PC-9 (cell line): Measurements from ENCODE around the gene GPRC5C. TPM values are rescaled to one million over a fixed set of nuclear protein-coding genes. Genes with fewer than 3 reads are reported as not detected.

ENCODE experiments used
- BruUV-seq: library from RNA; stranded (reverse); fragments of 400-500 nt; replicated peaks from 2 replicates; lab custom pipeline; 2021; lab: Mats Ljungman, UMichigan
- CTCF ChIA-PET: fragments of 300-600 bp; sonication (Branson Sonifier 250); formaldehyde crosslinking; loops from one replicate; lab custom pipeline; 2022; ENCODE audit warnings: antibody characterized with exemption; lab: Charles Lee
- POLR2A ChIA-PET: fragments of 300-600 bp; sonication (Branson Sonifier 250); formaldehyde crosslinking; loops from one replicate; lab custom pipeline; 2022; ENCODE audit warnings: antibody characterized with exemption; ENCODE audit not compliant: unreplicated experiment; lab: Charles Lee
- DNase-seq, 2 experiments: peaks; one replicate each; pipeline versions ENCODE4 v3.0.0 to v3.0.0-alpha.2; 2015 to 2022; ENCODE audit warnings: mixed read lengths in 1 of 2
- H2AFZ ChIP-seq: fragments of 200-600 bp; sonication (generic); 2 replicates; pipeline ENCODE4 v1.8.1; 2017; ENCODE audit warnings: antibody characterized with exemption
- H3F3A ChIP-seq: fragments of 200-600 bp; sonication (generic); 2 replicates; pipeline ENCODE4 v1.8.1; 2017; ENCODE audit warnings: antibody characterized with exemption, mild to moderate bottlenecking, low read depth; ENCODE audit not compliant: insufficient read depth
- H3K27ac ChIP-seq: fragments of 200-600 bp; sonication (generic); 2 replicates; pipeline ENCODE4 v1.6.1; 2016; ENCODE audit warnings: mixed run types
- H3K27me3 ChIP-seq: fragments of 200-600 bp; sonication (generic); 2 replicates; pipeline ENCODE4 v1.6.1; 2016; ENCODE audit warnings: low read depth, mixed run types; ENCODE audit not compliant: insufficient read depth
- H3K36me3 ChIP-seq: fragments of 200-600 bp; sonication (generic); 2 replicates; pipeline ENCODE4 v1.6.1; 2016; ENCODE audit warnings: low read depth, mixed run types
- H3K4me1 ChIP-seq: fragments of 200-600 bp; sonication (generic); replicated peaks from 2 replicates; pipeline ENCODE4 v1.6.1; 2016; ENCODE audit warnings: mixed run types; ENCODE audit not compliant: insufficient read depth
- H3K4me2 ChIP-seq: fragments of 200-600 bp; sonication (generic); 2 replicates; pipeline ENCODE4 v1.6.1; 2017; ENCODE audit warnings: mixed run types
- H3K4me3 ChIP-seq: fragments of 200-600 bp; sonication (generic); 2 replicates; pipeline ENCODE4 v1.6.1; 2016; ENCODE audit warnings: mixed run types
- H3K79me2 ChIP-seq: fragments of 200-600 bp; sonication (generic); 2 replicates; pipeline ENCODE4 v1.6.1; 2017; ENCODE audit warnings: low read depth, mixed run types
- H3K9me2 ChIP-seq: fragments of 200-600 bp; sonication (generic); 2 replicates; pipeline ENCODE4 v1.8.1; 2017; ENCODE audit warnings: mild to moderate bottlenecking; ENCODE audit not compliant: insufficient read depth
- H3K9me3 ChIP-seq: fragments of 200-600 bp; sonication (generic); 2 replicates; pipeline ENCODE4 v1.8.1; 2016; ENCODE audit warnings: low read depth; ENCODE audit not compliant: insufficient read depth
- H4K20me1 ChIP-seq: fragments of 200-600 bp; sonication (generic); 2 replicates; pipeline ENCODE4 v1.8.1; 2017; ENCODE audit not compliant: insufficient read depth
- EZH2 ChIP-seq: fragments of 200-600 bp; sonication (generic); IDR thresholded peaks from 2 replicates; pipeline ENCODE4 v1.8.0; 2017; ENCODE audit warnings: antibody characterized with exemption, low read depth
- intact Hi-C: fragments of 100-400 bp; cut with micrococcal nuclease; formaldehyde crosslinking; loops from one replicate; pipeline ENCODE4 v1.10.0; 2022; ENCODE audit not compliant: unreplicated experiment
- total RNA-seq: library from RNA; stranded (reverse); gene quantifications from 2 replicates; pipeline ENCODE4 v1.2.3, GENCODE V29; 2021
- TF ChIP-seq, protein P1 (sequence below): fragments of 200-600 bp; sonication (generic); conservative IDR thresholded peaks from 2 replicates; pipeline ENCODE4 v1.6.1; 2017; ENCODE audit warnings: mixed run types, antibody characterized with exemption, mild to moderate bottlenecking, moderate library complexity

The GPRC5C gene
- total RNA-seq, 1 experiment from 2014 or later, result 27.9 TPM

DNA sequence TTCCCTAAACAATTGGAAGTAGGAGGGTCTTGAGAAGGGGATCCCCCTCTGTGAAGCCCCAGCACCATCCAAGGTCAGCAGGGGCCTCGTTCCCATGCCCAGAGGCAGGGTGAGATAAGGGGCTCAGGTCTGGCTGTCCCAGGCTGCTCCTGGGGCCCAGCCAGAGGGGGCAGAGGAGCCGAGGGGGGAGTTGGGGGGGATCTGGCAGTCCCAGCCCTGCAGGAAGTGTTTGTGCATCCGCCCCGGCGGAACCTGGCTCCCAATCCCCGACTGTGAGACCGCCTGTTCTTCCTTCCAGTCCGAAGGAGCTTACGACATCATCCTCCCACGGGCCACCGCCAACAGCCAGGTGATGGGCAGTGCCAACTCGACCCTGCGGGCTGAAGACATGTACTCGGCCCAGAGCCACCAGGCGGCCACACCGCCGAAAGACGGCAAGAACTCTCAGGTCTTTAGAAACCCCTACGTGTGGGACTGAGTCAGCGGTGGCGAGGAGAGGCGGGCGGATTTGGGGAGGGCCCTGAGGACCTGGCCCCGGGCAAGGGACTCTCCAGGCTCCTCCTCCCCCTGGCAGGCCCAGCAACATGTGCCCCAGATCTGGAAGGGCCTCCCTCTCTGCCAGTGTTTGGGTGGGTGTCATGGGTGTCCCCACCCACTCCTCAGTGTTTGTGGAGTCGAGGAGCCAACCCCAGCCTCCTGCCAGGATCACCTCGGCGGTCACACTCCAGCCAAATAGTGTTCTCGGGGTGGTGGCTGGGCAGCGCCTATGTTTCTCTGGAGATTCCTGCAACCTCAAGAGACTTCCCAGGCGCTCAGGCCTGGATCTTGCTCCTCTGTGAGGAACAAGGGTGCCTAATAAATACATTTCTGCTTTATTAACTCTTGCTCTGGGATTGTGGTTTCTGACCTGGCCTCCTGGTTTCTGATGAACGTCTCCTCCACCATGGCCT, 14.9 kb downstream of the GPRC5C start:
- H2AFZ ChIP-seq, result no peak overlapping the region
- no peaks in the 10 kb centered on the region for H3K36me3 ChIP-seq
- DNase-seq, result no peak
- H3K9me2 ChIP-seq, result no peaks in the 10 kb centered on the region
- BruUV-seq, result no TSS peak
- no peaks in the 10 kb centered on the region for H3K9me3 ChIP-seq
- no peaks in the 10 kb centered on the region for H3K27me3 ChIP-seq
- H3K79me2 ChIP-seq, result no peaks in the 10 kb centered on the region
- no peaks in the 10 kb centered on the region; the same call in 1 of the 2 replicates for H4K20me1 ChIP-seq
- H3K27ac ChIP-seq, result no peak overlapping the region
- TF ChIP-seq EZH2, result no peak
- TF ChIP-seq, protein P1, sequence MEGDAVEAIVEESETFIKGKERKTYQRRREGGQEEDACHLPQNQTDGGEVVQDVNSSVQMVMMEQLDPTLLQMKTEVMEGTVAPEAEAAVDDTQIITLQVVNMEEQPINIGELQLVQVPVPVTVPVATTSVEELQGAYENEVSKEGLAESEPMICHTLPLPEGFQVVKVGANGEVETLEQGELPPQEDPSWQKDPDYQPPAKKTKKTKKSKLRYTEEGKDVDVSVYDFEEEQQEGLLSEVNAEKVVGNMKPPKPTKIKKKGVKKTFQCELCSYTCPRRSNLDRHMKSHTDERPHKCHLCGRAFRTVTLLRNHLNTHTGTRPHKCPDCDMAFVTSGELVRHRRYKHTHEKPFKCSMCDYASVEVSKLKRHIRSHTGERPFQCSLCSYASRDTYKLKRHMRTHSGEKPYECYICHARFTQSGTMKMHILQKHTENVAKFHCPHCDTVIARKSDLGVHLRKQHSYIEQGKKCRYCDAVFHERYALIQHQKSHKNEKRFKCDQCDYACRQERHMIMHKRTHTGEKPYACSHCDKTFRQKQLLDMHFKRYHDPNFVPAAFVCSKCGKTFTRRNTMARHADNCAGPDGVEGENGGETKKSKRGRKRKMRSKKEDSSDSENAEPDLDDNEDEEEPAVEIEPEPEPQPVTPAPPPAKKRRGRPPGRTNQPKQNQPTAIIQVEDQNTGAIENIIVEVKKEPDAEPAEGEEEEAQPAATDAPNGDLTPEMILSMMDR, result no peak
- intact Hi-C loops, result no loop called here
- H3K4me2 ChIP-seq, result no peak overlapping the region
- H3K4me3 ChIP-seq, result no peak overlapping the region
- POLR2A ChIA-PET, result no interaction called here
- peaks cover 5% of the 10 kb centered on the region for H3F3A ChIP-seq
- CTCF ChIA-PET, result interaction anchor here (0.6 kb wide), 1 partner anchor 252 kb away, joined by 4 read pairs; no protein-coding TSS in a partner anchor
- peaks cover 14% of the 10 kb centered on the region for H3K4me1 ChIP-seq

DNA sequence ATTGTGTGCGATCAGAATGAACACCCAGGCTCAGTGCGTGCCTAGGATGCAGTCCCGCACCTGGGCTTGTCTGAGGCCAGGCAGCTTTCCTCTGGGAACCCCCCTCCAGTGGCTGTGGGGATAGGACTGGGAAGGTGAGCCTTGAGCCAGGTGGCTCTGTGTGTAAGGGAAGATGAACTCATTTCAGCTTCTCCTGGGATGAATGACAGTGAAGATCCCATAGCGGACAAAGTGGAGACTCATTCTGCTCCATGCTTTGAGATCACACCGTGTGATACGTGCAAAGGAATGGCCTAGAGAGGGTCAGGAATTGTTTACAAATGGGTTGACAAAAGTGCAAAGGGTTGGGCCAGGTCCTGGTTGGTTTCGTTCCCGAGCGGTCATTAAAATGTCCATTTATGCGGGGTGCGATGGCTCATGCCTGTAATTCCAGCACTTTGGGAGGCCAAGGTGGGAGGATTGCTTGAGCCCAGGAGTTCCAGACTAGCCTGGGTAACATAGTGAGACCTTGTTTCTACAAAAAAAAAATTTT, 15.8 kb downstream of the GPRC5C start:
- peaks cover 8% of the 10 kb centered on the region for H3K4me1 ChIP-seq
- no peaks in the 10 kb centered on the region for H3K9me2 ChIP-seq
- H3K27me3 ChIP-seq, result no peaks in the 10 kb centered on the region
- TF ChIP-seq EZH2, result no peak
- TF ChIP-seq, protein P1, result no peak
- H3K36me3 ChIP-seq, result no peaks in the 10 kb centered on the region
- DNase-seq, result no peak
- no peaks in the 10 kb centered on the region; the same call in 1 of the 2 replicates for H4K20me1 ChIP-seq
- peaks cover under 1% of the 10 kb centered on the region; the same call in 1 of the 2 replicates for H3F3A ChIP-seq
- H3K4me3 ChIP-seq, result no peak overlapping the region
- H3K4me2 ChIP-seq, result no peak overlapping the region
- H3K27ac ChIP-seq, result no peak overlapping the region
- H3K9me3 ChIP-seq, result no peaks in the 10 kb centered on the region
- no peaks in the 10 kb centered on the region for H3K79me2 ChIP-seq
- CTCF ChIA-PET, result interaction anchor here (0.7 kb wide), 1 partner anchor 242 kb away, joined by 5 read pairs; no protein-coding TSS in a partner anchor
- intact Hi-C loops, result no loop called here
- BruUV-seq, result no TSS peak
- no peak overlapping the region for H2AFZ ChIP-seq
- POLR2A ChIA-PET, result no interaction called here

DNA sequence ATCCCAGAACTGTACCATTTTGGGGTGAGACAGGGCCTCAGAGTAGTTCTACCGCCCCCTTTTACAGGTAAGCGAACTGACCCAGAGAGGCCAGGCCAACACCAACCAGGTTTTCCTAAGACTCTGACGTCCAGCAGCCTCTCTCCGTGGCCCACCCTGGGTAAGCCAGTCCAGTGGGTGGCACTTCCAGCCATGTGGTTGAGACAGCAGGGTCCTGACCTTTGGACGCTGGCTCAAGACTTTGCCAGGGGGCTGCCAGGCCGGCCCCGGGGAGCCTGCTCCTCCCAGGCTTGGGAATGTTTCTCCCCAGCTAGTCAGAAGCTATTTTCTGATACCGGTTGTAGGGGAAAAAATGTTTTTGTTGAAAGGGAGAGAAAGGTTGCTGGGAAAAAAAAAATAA, 16.9 kb downstream of the GPRC5C start:
- Histone ChIP-seq H3K36me3 (no peaks in the 10 kb centered on the region), H3K4me1 (no peaks in the 10 kb centered on the region; the same call in 1 of the 2 replicates), H4K20me1 (no peaks in the 10 kb centered on the region; the same call in 1 of the 2 replicates), H3K4me3 (no peak overlapping the region), H3K9me2 (no peaks in the 10 kb centered on the region), H3F3A (no peaks in the 10 kb centered on the region), H3K9me3 (no peaks in the 10 kb centered on the region), H3K27ac (no peak overlapping the region), H3K27me3 (no peaks in the 10 kb centered on the region), H3K4me2 (no peak overlapping the region), H3K79me2 (no peaks in the 10 kb centered on the region), H2AFZ (no peak overlapping the region)
- TF ChIP-seq, protein P1, result no peak
- no peak for TF ChIP-seq EZH2
- CTCF ChIA-PET, result interaction anchor here (0.7 kb wide), 1 partner anchor 941 kb away, joined by 3 read pairs; no protein-coding TSS in a partner anchor
- BruUV-seq, result no TSS peak
- intact Hi-C loops, result no loop called here
- no peak for DNase-seq
- POLR2A ChIA-PET, result interaction anchor here (0.7 kb wide), 1 partner anchor 68 kb away, joined by 4 read pairs; no protein-coding TSS in a partner anchor
